ENCODE measurements around the gene PLCB4. TPM values are rescaled to one million over a fixed set of nuclear protein-coding genes. Genes with fewer than 3 reads are reported as not detected.
A peak's percentile ranks its signal among the peaks of the same experiment; 100 is the strongest.

Gene PLCB4
- total RNA-seq, 2 experiments from 2014 or later: not detected

GRCh38 chr20:9458138-9458796 lies 389.4 kb downstream of the PLCB4 start:
- intact Hi-C loops (cut with micrococcal nuclease; ENCODE audit: unreplicated experiment): no loop called here
- peak; percentile 28 for DNase-seq (ENCODE audit: low spot score)
- no peak overlapping the region for H3K4me2 ChIP-seq (ENCODE audit: low read length)

DNA sequence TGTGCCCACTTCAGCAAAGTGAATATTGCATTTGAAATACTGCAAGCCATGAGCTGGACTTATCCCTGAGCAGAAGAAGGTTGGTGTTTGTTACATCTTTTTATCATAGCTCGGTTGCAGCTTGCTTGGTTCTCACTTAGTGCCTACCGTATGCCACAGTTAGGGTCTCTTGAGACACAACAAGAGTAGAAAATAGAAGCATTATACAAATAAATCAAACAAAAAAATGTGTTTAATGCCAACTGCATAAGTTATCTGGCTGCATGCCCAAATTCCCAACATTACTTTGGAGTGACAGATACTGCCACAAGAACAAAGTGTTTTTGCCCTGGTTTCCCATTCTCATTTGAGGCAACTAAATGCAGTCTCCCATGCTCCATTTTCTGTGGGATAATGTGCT lies 391.6 kb downstream of the PLCB4 start:
- no peak for DNase-seq (ENCODE audit: low spot score)
- intact Hi-C loops (cut with micrococcal nuclease; ENCODE audit: unreplicated experiment): no loop called here
- BruUV-seq (replicated peaks): no TSS peak
- ChIA-PET CTCF (ENCODE audit: unreplicated experiment) (no interaction called here), POLR2A (interaction anchor here (0.5 to 2.3 kb wide), 2 partner anchors 12 to 77 kb away, joined by 3 to 9 read pairs; no protein-coding TSS in a partner anchor)
- no peaks in the 10 kb centered on the region for H3K9me3 ChIP-seq (ENCODE audit: low read length)
- H3K4me1 ChIP-seq (ENCODE audit: insufficient read depth, low read length, poor library complexity, severe bottlenecking): no peaks in the 10 kb centered on the region
- no peak overlapping the region for H3K27ac ChIP-seq (ENCODE audit: low read depth, low read length, poor library complexity, severe bottlenecking)
- no peaks in the 10 kb centered on the region for H3K36me3 ChIP-seq (ENCODE audit: insufficient read depth, low read length)
- H3K79me2 ChIP-seq (ENCODE audit: insufficient read depth, low read depth, low read length): no peaks in the 10 kb centered on the region
- H2AFZ ChIP-seq (ENCODE audit: low read length): no peak overlapping the region
- no peak overlapping the region for H3K4me2 ChIP-seq (ENCODE audit: low read length)
- no peak overlapping the region for H3K4me3 ChIP-seq (ENCODE audit: low read depth, low read length, poor library complexity, severe bottlenecking)
- no peak for TF ChIP-seq EZH2phosphoT487 (IDR thresholded peaks at IDR 0.05; ENCODE audit: borderline replicate concordance, low read depth, low read length)
- TF ChIP-seq, protein P1, sequence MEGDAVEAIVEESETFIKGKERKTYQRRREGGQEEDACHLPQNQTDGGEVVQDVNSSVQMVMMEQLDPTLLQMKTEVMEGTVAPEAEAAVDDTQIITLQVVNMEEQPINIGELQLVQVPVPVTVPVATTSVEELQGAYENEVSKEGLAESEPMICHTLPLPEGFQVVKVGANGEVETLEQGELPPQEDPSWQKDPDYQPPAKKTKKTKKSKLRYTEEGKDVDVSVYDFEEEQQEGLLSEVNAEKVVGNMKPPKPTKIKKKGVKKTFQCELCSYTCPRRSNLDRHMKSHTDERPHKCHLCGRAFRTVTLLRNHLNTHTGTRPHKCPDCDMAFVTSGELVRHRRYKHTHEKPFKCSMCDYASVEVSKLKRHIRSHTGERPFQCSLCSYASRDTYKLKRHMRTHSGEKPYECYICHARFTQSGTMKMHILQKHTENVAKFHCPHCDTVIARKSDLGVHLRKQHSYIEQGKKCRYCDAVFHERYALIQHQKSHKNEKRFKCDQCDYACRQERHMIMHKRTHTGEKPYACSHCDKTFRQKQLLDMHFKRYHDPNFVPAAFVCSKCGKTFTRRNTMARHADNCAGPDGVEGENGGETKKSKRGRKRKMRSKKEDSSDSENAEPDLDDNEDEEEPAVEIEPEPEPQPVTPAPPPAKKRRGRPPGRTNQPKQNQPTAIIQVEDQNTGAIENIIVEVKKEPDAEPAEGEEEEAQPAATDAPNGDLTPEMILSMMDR (conservative IDR thresholded peaks at IDR 0.05; ENCODE audit: low read length): no peak
- H3K9me2 ChIP-seq (ENCODE audit: insufficient read depth, low read length): no peaks in the 10 kb centered on the region
- H4K20me1 ChIP-seq (ENCODE audit: insufficient read depth, low read length): no peaks in the 10 kb centered on the region

More at GRCh38 chr20:9458138-9458796, 389.4 kb downstream of the PLCB4 start:
- CTCF ChIA-PET (ENCODE audit: unreplicated experiment): no interaction called here
- H3K4me1 ChIP-seq (ENCODE audit: insufficient read depth, low read length, poor library complexity, severe bottlenecking): no peaks in the 10 kb centered on the region
- H3K4me3 ChIP-seq (ENCODE audit: low read depth, low read length, poor library complexity, severe bottlenecking): no peak overlapping the region
- no peaks in the 10 kb centered on the region for H4K20me1 ChIP-seq (ENCODE audit: insufficient read depth, low read length)
- no TSS peak for BruUV-seq (replicated peaks)
- H3K36me3 ChIP-seq (ENCODE audit: insufficient read depth, low read length): no peaks in the 10 kb centered on the region
- H3K79me2 ChIP-seq (ENCODE audit: insufficient read depth, low read depth, low read length): no peaks in the 10 kb centered on the region
- H2AFZ ChIP-seq (ENCODE audit: low read length): no peak overlapping the region
- H3K9me3 ChIP-seq (ENCODE audit: low read length): no peaks in the 10 kb centered on the region
- no peaks in the 10 kb centered on the region for H3K9me2 ChIP-seq (ENCODE audit: insufficient read depth, low read length)
- POLR2A ChIA-PET: interaction anchor here (0.9 to 1.1 kb wide), 2 partner anchors 50 to 146 kb away, joined by 3 to 4 read pairs; no protein-coding TSS in a partner anchor
- TF ChIP-seq, protein P1 (conservative IDR thresholded peaks at IDR 0.05; ENCODE audit: low read length): peak; percentile 69
- TF ChIP-seq EZH2phosphoT487 (IDR thresholded peaks at IDR 0.05; ENCODE audit: borderline replicate concordance, low read depth, low read length): no peak
- no peak overlapping the region for H3K27ac ChIP-seq (ENCODE audit: low read depth, low read length, poor library complexity, severe bottlenecking)

DNA sequence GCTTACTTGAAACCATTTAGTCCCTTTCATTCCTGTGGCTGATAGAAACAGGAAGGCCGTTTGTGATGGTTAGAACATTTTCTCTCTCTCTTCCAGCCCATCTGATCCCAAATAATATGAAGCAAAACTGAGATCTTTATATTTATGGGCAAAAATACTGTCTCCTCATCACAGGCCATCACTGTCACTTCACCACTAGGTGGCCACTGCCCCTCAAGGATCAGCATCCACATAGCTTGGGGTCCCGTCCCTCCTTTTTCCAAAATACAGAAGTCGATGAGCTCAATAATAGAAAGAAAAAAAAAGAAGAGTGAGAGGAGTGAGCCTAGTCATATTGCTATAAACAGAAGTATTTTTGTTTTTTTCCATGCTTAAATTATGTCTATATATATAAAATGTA lies 399.1 kb downstream of the PLCB4 start:
- ChIA-PET CTCF (ENCODE audit: unreplicated experiment) (interaction anchor here (0.6 kb wide), 2 partner anchors 62 to 135 kb away, joined by 3 read pairs; no protein-coding TSS in a partner anchor), POLR2A (interaction anchor here (0.6 kb wide), 1 partner anchor 303 kb away, joined by 3 read pairs; no protein-coding TSS in a partner anchor)
- Histone ChIP-seq H3K9me2 (ENCODE audit: insufficient read depth, low read length) (no peaks in the 10 kb centered on the region), H3K4me2 (ENCODE audit: low read length) (no peak overlapping the region), H4K20me1 (ENCODE audit: insufficient read depth, low read length) (no peaks in the 10 kb centered on the region), H3K27ac (ENCODE audit: low read depth, low read length, poor library complexity, severe bottlenecking) (no peak overlapping the region), H3K4me3 (ENCODE audit: low read depth, low read length, poor library complexity, severe bottlenecking) (no peak overlapping the region), H3K4me1 (ENCODE audit: insufficient read depth, low read length, poor library complexity, severe bottlenecking) (no peaks in the 10 kb centered on the region), H2AFZ (ENCODE audit: low read length) (no peak overlapping the region), H3K36me3 (ENCODE audit: insufficient read depth, low read length) (no peaks in the 10 kb centered on the region), H3K9me3 (ENCODE audit: low read length) (no peaks in the 10 kb centered on the region), H3K79me2 (ENCODE audit: insufficient read depth, low read depth, low read length) (no peaks in the 10 kb centered on the region)
- BruUV-seq (replicated peaks): no TSS peak
- TF ChIP-seq EZH2phosphoT487 (IDR thresholded peaks at IDR 0.05; ENCODE audit: borderline replicate concordance, low read depth, low read length): no peak
- TF ChIP-seq, protein P1 (conservative IDR thresholded peaks at IDR 0.05; ENCODE audit: low read length): peak; percentile 80
- intact Hi-C loops (cut with micrococcal nuclease; ENCODE audit: unreplicated experiment): loop anchor here (2.0 to 5.0 kb wide), 2 partner anchors 61 to 143 kb away; no protein-coding TSS in a partner anchor
- peak; percentile 5 for DNase-seq (ENCODE audit: low spot score)

Measured in OCI-LY7 (cell line).